Keratinocyte (primary cell): ENCODE measurements around the gene TIA1. TPM values are rescaled to one million over a fixed set of nuclear protein-coding genes. Genes with fewer than 3 reads are reported as not detected.

Source experiments
- DNase-seq: peaks from one replicate; pipeline ENCODE4 v3.0.0-alpha.2; 2011; ENCODE audit warnings: low read depth, missing footprints, low spot score
- FAIRE-seq: peaks from 2 replicates; lab custom pipeline; 2011; peaks lifted over from hg19 to GRCh38; lab: Jason Lieb, UNC
- H2AFZ ChIP-seq: 2 replicates; pipeline ENCODE4 v1.6.0; 2012; ENCODE audit warnings: low read length, control low read depth, inconsistent platforms; ENCODE audit not compliant: control insufficient read depth
- H3K27ac ChIP-seq: 2 replicates; pipeline ENCODE4 v1.5.1; 2011; ENCODE audit warnings: low read length; ENCODE audit not compliant: control insufficient read depth, insufficient read depth
- H3K27me3 ChIP-seq: 3 replicates; pipeline ENCODE4 v1.6.0; 2011; ENCODE audit warnings: low read length; ENCODE audit not compliant: control insufficient read depth, insufficient read depth; ENCODE audit errors: extremely low read depth
- H3K36me3 ChIP-seq, 2 experiments: 2 replicates in 1 of 2; 3 replicates in 1 of 2; pipeline ENCODE4 v1.5.1; 2011; ENCODE audit warnings: low read length in 2 of 2, mild to moderate bottlenecking in 1 of 2; ENCODE audit not compliant: control insufficient read depth in 2 of 2, insufficient read depth in 2 of 2; ENCODE audit errors: extremely low read depth in 1 of 2
- H3K4me1 ChIP-seq: 3 replicates; pipeline ENCODE4 v1.5.1; 2011; ENCODE audit warnings: low read length; ENCODE audit not compliant: control insufficient read depth, insufficient read depth; ENCODE audit errors: extremely low read depth
- H3K4me2 ChIP-seq: 3 replicates; pipeline ENCODE4 v1.6.0; 2011; ENCODE audit warnings: low read depth, low read length; ENCODE audit not compliant: control insufficient read depth, insufficient read depth; ENCODE audit errors: extremely low read depth
- H3K4me3 ChIP-seq, 3 experiments: fragments of 200-600 bp in 1 of 3; sonication (generic) in 1 of 3; 2 replicates in 2 of 3; 3 replicates in 1 of 3; pipeline ENCODE4 v1.5.1; 2011 to 2016; ENCODE audit warnings: low read length in 3 of 3, mild to moderate bottlenecking in 3 of 3, control low read depth in 2 of 3, inconsistent platforms in 1 of 3, low read depth in 1 of 3, mixed read lengths in 1 of 3, mixed run types in 1 of 3, moderate library complexity in 1 of 3; ENCODE audit not compliant: control insufficient read depth in 2 of 3, insufficient read depth in 2 of 3; ENCODE audit errors: extremely low read depth in 1 of 3
- H3K79me2 ChIP-seq: 2 replicates; pipeline ENCODE4 v1.6.0; 2012; ENCODE audit warnings: low read length; ENCODE audit not compliant: control insufficient read depth, insufficient read depth
- H3K9ac ChIP-seq: 3 replicates; pipeline ENCODE4 v1.6.0; 2011; ENCODE audit warnings: low read length; ENCODE audit not compliant: control insufficient read depth, insufficient read depth; ENCODE audit errors: extremely low read depth
- H3K9me1 ChIP-seq: 3 replicates; pipeline ENCODE4 v1.6.0; 2011; ENCODE audit warnings: low read length; ENCODE audit not compliant: control insufficient read depth, insufficient read depth; ENCODE audit errors: extremely low read depth
- H3K9me3 ChIP-seq: 2 replicates; pipeline ENCODE4 v1.5.1; 2012; ENCODE audit warnings: low read depth, low read length; ENCODE audit not compliant: control insufficient read depth
- H4K20me1 ChIP-seq: 3 replicates; pipeline ENCODE4 v1.6.0; 2011; ENCODE audit warnings: low read length; ENCODE audit not compliant: control insufficient read depth, insufficient read depth; ENCODE audit errors: extremely low read depth
- CTCF ChIP-seq, 3 experiments: IDR thresholded peaks in 1 of 3; conservative IDR thresholded peaks in 1 of 3; optimal IDR thresholded peaks in 1 of 3; 2 replicates in 2 of 3; 3 replicates in 1 of 3; pipeline versions ENCODE3 to v1.5.1; 2011; ENCODE audit warnings: low read length in 3 of 3, mild to moderate bottlenecking in 3 of 3, moderate library complexity in 2 of 3, control low read depth in 1 of 3, inconsistent platforms in 1 of 3; ENCODE audit not compliant: insufficient read depth in 2 of 3; ENCODE audit errors: extremely low read depth in 1 of 3
- EZH2 ChIP-seq: IDR thresholded peaks from one replicate; pipeline ENCODE4 v1.6.1; 2012; ENCODE audit warnings: inconsistent platforms, mild to moderate bottlenecking, low read length, moderate library complexity
- dilution Hi-C: fragments of 300-500 bp; cut with MboI; formaldehyde crosslinking; loops from one replicate; pipeline ENCODE4 v1.7.0; 2020; ENCODE audit warnings: low sequenced_read_pairs; ENCODE audit not compliant: extremely low pct_ligation_motif_present
- polyA plus RNA-seq, 5 experiments: library from polyadenylated mRNA; depleted of rRNA in 3 of 5; stranded (reverse) in 3 of 5; stranded (forward) in 1 of 5; unstranded in 1 of 5; fragments of >200 nt; gene quantifications; 1 replicate in 1 of 5; 2 replicates in 3 of 5; 3 replicates in 1 of 5; pipeline versions ENCODE4 v1.2.1 to v1.2.3, GENCODE V29; 2011 to 2012; ENCODE audit warnings: missing spikeins in 2 of 5, low read depth in 1 of 5, low replicate concordance in 1 of 5

The TIA1 gene
- polyA plus RNA-seq, 1 donor (not counting 4 experiments of a cell fraction or from before 2014, with no cell fraction given): 76.3 TPM

- FAIRE-seq: no peak
- dilution Hi-C loops: no loop called here
Observed at GRCh38 chr2:70214365-70214764, 34.1 kb downstream of the TIA1 start.

GRCh38 chr2:70212298-70212932 is 36.0 kb downstream of the TIA1 start:
- no peak for TF ChIP-seq EZH2
- TF ChIP-seq CTCF (optimal IDR thresholded peaks at IDR 0.05 in 1 of 3, IDR thresholded peaks at IDR 0.05 in 1 of 3, conservative IDR thresholded peaks at IDR 0.05 in 1 of 3; ENCODE audit: extremely low read depth in 1 of 3, insufficient read depth in 2 of 3, low read length in 3 of 3): no peak

More at GRCh38 chr2:70214365-70214764, 34.1 kb downstream of the TIA1 start:
- H3K79me2 ChIP-seq: no peaks in the 10 kb centered on the region
- H3K4me3 ChIP-seq: no peak overlapping the region
- TF ChIP-seq CTCF (optimal IDR thresholded peaks at IDR 0.05 in 1 of 3, IDR thresholded peaks at IDR 0.05 in 1 of 3, conservative IDR thresholded peaks at IDR 0.05 in 1 of 3; ENCODE audit: extremely low read depth in 1 of 3, insufficient read depth in 2 of 3, low read length in 3 of 3) (no peak), EZH2 (no peak)
- no peaks in the 10 kb centered on the region for H3K4me1 ChIP-seq
- no peak overlapping the region for H3K27ac ChIP-seq
- H3K27me3 ChIP-seq: no peaks in the 10 kb centered on the region
- H3K9me1 ChIP-seq: no peaks in the 10 kb centered on the region
- H3K36me3 ChIP-seq: peaks cover 8 to 12% of the 10 kb centered on the region in 2 experiments
- H4K20me1 ChIP-seq: no peaks in the 10 kb centered on the region
- H3K9ac ChIP-seq: no peak overlapping the region
- H3K4me2 ChIP-seq: no peak overlapping the region
- H3K9me3 ChIP-seq: no peaks in the 10 kb centered on the region
- H2AFZ ChIP-seq: no peak overlapping the region
- no peak for DNase-seq

More at GRCh38 chr2:70212298-70212932, 36.0 kb downstream of the TIA1 start:
- H3K9me1 ChIP-seq: no peaks in the 10 kb centered on the region
- H2AFZ ChIP-seq: no peak overlapping the region
- no peak for DNase-seq
- no peak for FAIRE-seq
- no peak overlapping the region for H3K4me2 ChIP-seq
- no peaks in the 10 kb centered on the region for H3K79me2 ChIP-seq
- H3K4me1 ChIP-seq: no peaks in the 10 kb centered on the region
- no peak overlapping the region for H3K4me3 ChIP-seq
- dilution Hi-C loops: no loop called here
- no peaks in the 10 kb centered on the region for H3K9me3 ChIP-seq
- no peak overlapping the region for H3K27ac ChIP-seq
- no peak overlapping the region for H3K9ac ChIP-seq
- no peaks in the 10 kb centered on the region for H4K20me1 ChIP-seq
- H3K36me3 ChIP-seq: peaks cover 7 to 8% of the 10 kb centered on the region in 2 experiments
- no peaks in the 10 kb centered on the region for H3K27me3 ChIP-seq
